Stimulated activated CD8-positive, alpha-beta memory T cell treated with anti-CD3 and anti-CD28 coated beads, Interleukin-12 subunit alpha, Interleukin-12 subunit beta, amount 100 ng/mL, for 1 hour (primary cell): ENCODE results near the gene GHITM.
A peak's percentile ranks its signal among the peaks of the same experiment; 100 is the strongest.
"Not testable (repeated sequence)": the region's sequence is repeated elsewhere in the genome, so short reads cannot be mapped to it uniquely, and the experiment has no call there.

Experiments used
- DNase-seq: peaks from one replicate; pipeline ENCODE4 v3.0.0-alpha.2; 2020; ENCODE audit warnings: low read depth

The GHITM gene

GRCh38 chr10:84139126-84140035 lies at the start of gene GHITM:
TSS of gene GHITM (plus strand) at chr10:84139509. CDS start at chr10:84141501, 1,992 bp downstream.
- DNase-seq, result peak; percentile 99

GRCh38 chr10:84095811-84096497 lies 43.4 kb upstream of the GHITM start:
- DNase-seq, result no peak

GRCh38 chr10:84097787-84098353 lies 41.4 kb upstream of the GHITM start:
- DNase-seq, result no peak

- no peak for DNase-seq
Observed at GRCh38 chr10:84098667-84099066, 40.6 kb upstream of the GHITM start.

GRCh38 chr10:84101042-84101441 lies 38.3 kb upstream of the GHITM start:
- no peak for DNase-seq

- DNase-seq, result no peak
Observed at GRCh38 chr10:84108797-84109196, 30.5 kb upstream of the GHITM start.

GRCh38 chr10:84109772-84110171 lies 29.5 kb upstream of the GHITM start:
- DNase-seq, result not testable (repeated sequence)

- not testable (repeated sequence) for DNase-seq
Observed at GRCh38 chr10:84113468-84113867, 25.8 kb upstream of the GHITM start.

GRCh38 chr10:84114088-84114667 lies 25.1 kb upstream of the GHITM start:
- DNase-seq, result no peak

GRCh38 chr10:84117204-84117603 lies 22.1 kb upstream of the GHITM start:
- not testable (repeated sequence) for DNase-seq

GRCh38 chr10:84117686-84118394 lies 21.5 kb upstream of the GHITM start:
- no peak for DNase-seq

- DNase-seq, result no peak
Observed at GRCh38 chr10:84118395-84119006, 20.8 kb upstream of the GHITM start.

GRCh38 chr10:84123362-84123761 lies 15.9 kb upstream of the GHITM start:
- DNase-seq, result no peak

- DNase-seq, result not testable (repeated sequence)
Observed at GRCh38 chr10:84125910-84126784, 13.2 kb upstream of the GHITM start.

- no peak for DNase-seq
Observed at GRCh38 chr10:84126785-84127167, 12.5 kb upstream of the GHITM start.

- no peak for DNase-seq
Observed at GRCh38 chr10:84135836-84136235, 3.5 kb upstream of the GHITM start.

- DNase-seq, result no peak
Observed at GRCh38 chr10:84137811-84138210, 1.5 kb upstream of the GHITM start.

GRCh38 chr10:84138478-84139125 lies 707 bp upstream of the GHITM start:
- DNase-seq, result peak; percentile 7

- DNase-seq, result no peak
Observed at GRCh38 chr10:84140036-84140379, 699 bp downstream of the GHITM start.

- no peak for DNase-seq
Observed at GRCh38 chr10:84147347-84147746, 8.0 kb downstream of the GHITM start.
